H1 (cell line): ENCODE results near the gene FBLIM1. TPM values are rescaled to one million over a fixed set of nuclear protein-coding genes. Genes with fewer than 3 reads are reported as not detected.

Source experiments
- CTCF ChIA-PET: fragments of 300-600 bp; sonication (Branson Sonifier 250); formaldehyde crosslinking; loops from one replicate; lab custom pipeline; 2021; ENCODE audit not compliant: partially characterized antibody; lab: Charles Lee
- POLR2A ChIA-PET: fragments of 300-600 bp; sonication (Branson Sonifier 250); formaldehyde crosslinking; loops from one replicate; lab custom pipeline; 2021; ENCODE audit warnings: inconsistent platforms; ENCODE audit not compliant: partially characterized antibody; lab: Charles Lee
- DNase-seq, 2 experiments: peaks; one replicate each; pipeline versions ENCODE4 v3.0.0 to v3.0.0-alpha.2; 2010 to 2022; ENCODE audit warnings: low spot score in 2 of 2, low read depth in 1 of 2, mixed read lengths in 1 of 2
- FAIRE-seq: peaks from 2 replicates; lab custom pipeline; 2011; peaks lifted over from hg19 to GRCh38; lab: Jason Lieb, UNC
- H2AFZ ChIP-seq: 2 replicates; pipeline ENCODE4 v1.8.1; 2012; ENCODE audit warnings: low read length, inconsistent platforms
- H2AK5ac ChIP-seq: 2 replicates; pipeline ENCODE4 v1.6.1; 2013; ENCODE audit warnings: low read depth, low read length
- H2BK120ac ChIP-seq: replicated peaks from 2 replicates; pipeline ENCODE3; 2013; ENCODE audit warnings: low read depth, low read length, inconsistent platforms
- H2BK12ac ChIP-seq: 2 replicates; pipeline ENCODE4 v1.6.1; 2013; ENCODE audit warnings: low read depth, low read length
- H2BK15ac ChIP-seq: 2 replicates; pipeline ENCODE4 v1.6.1; 2013; ENCODE audit warnings: low read length
- H2BK20ac ChIP-seq: 2 replicates; pipeline ENCODE4 v1.6.1; 2013; ENCODE audit warnings: low read length
- H2BK5ac ChIP-seq: 2 replicates; pipeline ENCODE4 v1.6.1; 2013; ENCODE audit warnings: low read depth, low read length
- H3K14ac ChIP-seq: 2 replicates; pipeline ENCODE4 v1.6.1; 2013; ENCODE audit warnings: inconsistent platforms; ENCODE audit not compliant: insufficient read length
- H3K18ac ChIP-seq: 2 replicates; pipeline ENCODE4 v1.6.1; 2013; ENCODE audit warnings: low read length; ENCODE audit errors: extremely low read depth
- H3K23ac ChIP-seq: 2 replicates; pipeline ENCODE4 v1.6.1; 2013; ENCODE audit warnings: inconsistent platforms; ENCODE audit not compliant: insufficient read length
- H3K23me2 ChIP-seq: 2 replicates; pipeline ENCODE4 v1.6.1; 2013; ENCODE audit warnings: low read depth, low read length
- H3K27ac ChIP-seq: 2 replicates; pipeline ENCODE4 v1.6.1; 2011; ENCODE audit warnings: low read depth, low read length, inconsistent platforms
- H3K27me3 ChIP-seq, 4 experiments: replicated peaks in 1 of 4; 1 replicate in 1 of 4; 2 replicates in 3 of 4; pipeline versions ENCODE4 v1.6.1 to v1.8.1; 2011 to 2013; ENCODE audit warnings: low read length in 3 of 4, mild to moderate bottlenecking in 3 of 4, inconsistent platforms in 2 of 4, mixed read lengths in 2 of 4, moderate library complexity in 1 of 4; ENCODE audit not compliant: control insufficient read depth in 3 of 4, insufficient read depth in 3 of 4; ENCODE audit errors: extremely low read depth in 1 of 4
- H3K36me3 ChIP-seq, 4 experiments: 2 replicates each; pipeline versions ENCODE4 v1.6.1 to v1.8.1; 2011 to 2013; ENCODE audit warnings: mild to moderate bottlenecking in 4 of 4, low read length in 3 of 4, moderate library complexity in 2 of 4, control low read depth in 1 of 4, inconsistent platforms in 1 of 4; ENCODE audit not compliant: insufficient read depth in 4 of 4, control insufficient read depth in 2 of 4
- H3K4ac ChIP-seq: replicated peaks from 2 replicates; pipeline ENCODE3; 2013; ENCODE audit warnings: low read length, low read depth, mixed read lengths, inconsistent platforms; ENCODE audit not compliant: insufficient read length
- H3K4me1 ChIP-seq, 4 experiments: replicated peaks in 1 of 4; 1 replicate in 1 of 4; 2 replicates in 3 of 4; pipeline versions ENCODE4 v1.6.1 to v1.8.1; 2011 to 2013; ENCODE audit warnings: low read length in 3 of 4, inconsistent platforms in 2 of 4, mixed read lengths in 1 of 4; ENCODE audit not compliant: insufficient read depth in 4 of 4, control insufficient read depth in 3 of 4
- H3K4me2 ChIP-seq, 2 experiments: 2 replicates each; pipeline versions ENCODE4 v1.6.1 to v1.8.1; 2011 to 2013; ENCODE audit warnings: low read depth in 2 of 2, low read length in 2 of 2, control low read depth in 1 of 2, inconsistent platforms in 1 of 2, mild to moderate bottlenecking in 1 of 2; ENCODE audit not compliant: insufficient read depth in 1 of 2
- H3K4me3 ChIP-seq, 4 experiments: fragments of 200-600, 300-600 bp in 1 of 4; sonication (generic), shearing (Covaris generic), sonication (Bioruptor Twin) in 1 of 4; 2 replicates each; pipeline versions ENCODE4 v1.5.1 to v1.8.1; 2011 to 2016; ENCODE audit warnings: low read length in 4 of 4, low read depth in 3 of 4, control low read depth in 2 of 4, inconsistent platforms in 2 of 4, mild to moderate bottlenecking in 2 of 4, mixed read lengths in 1 of 4, moderate library complexity in 1 of 4; ENCODE audit not compliant: insufficient read depth in 2 of 4; ENCODE audit errors: extremely low read depth in 1 of 4
- H3K56ac ChIP-seq: replicated peaks from 2 replicates; pipeline ENCODE3; 2013; ENCODE audit warnings: low read depth, mild to moderate bottlenecking, mixed read lengths, low read length, inconsistent platforms; ENCODE audit not compliant: insufficient read length
- H3K79me1 ChIP-seq: 2 replicates; pipeline ENCODE4 v1.6.1; 2013; ENCODE audit warnings: low read depth, low read length, control low read depth
- H3K79me2 ChIP-seq, 2 experiments: 2 replicates each; pipeline versions ENCODE4 v1.6.1 to v1.8.1; 2012 to 2013; ENCODE audit warnings: low read length in 2 of 2, mild to moderate bottlenecking in 2 of 2, inconsistent platforms in 1 of 2; ENCODE audit not compliant: insufficient read depth in 2 of 2, control insufficient read depth in 1 of 2
- H3K9ac ChIP-seq, 4 experiments: replicated peaks in 1 of 4; 1 replicate in 1 of 4; 2 replicates in 3 of 4; pipeline versions ENCODE4 v1.6.1 to v1.8.1; 2011 to 2013; ENCODE audit warnings: low read depth in 3 of 4, low read length in 3 of 4, control low read depth in 2 of 4, mild to moderate bottlenecking in 2 of 4, moderate library complexity in 2 of 4, inconsistent platforms in 1 of 4; ENCODE audit errors: extremely low read depth in 1 of 4
- H3K9me3 ChIP-seq, 2 experiments: 2 replicates each; pipeline versions ENCODE4 v1.6.1 to v1.8.1; 2012 to 2013; ENCODE audit warnings: mild to moderate bottlenecking in 2 of 2, moderate library complexity in 2 of 2, control low read depth in 1 of 2, inconsistent platforms in 1 of 2, low read depth in 1 of 2, low read length in 1 of 2, mixed read lengths in 1 of 2; ENCODE audit not compliant: insufficient read depth in 2 of 2
- H4K20me1 ChIP-seq, 2 experiments: replicated peaks in 1 of 2; 2 replicates each; pipeline versions ENCODE3 to v1.8.1; 2011 to 2013; ENCODE audit warnings: inconsistent platforms in 2 of 2, low read length in 2 of 2, mild to moderate bottlenecking in 1 of 2; ENCODE audit not compliant: insufficient read depth in 2 of 2, control insufficient read depth in 1 of 2
- H4K5ac ChIP-seq: 2 replicates; pipeline ENCODE4 v1.6.1; 2013; ENCODE audit warnings: low read length, low read depth, mixed read lengths, inconsistent platforms; ENCODE audit not compliant: insufficient read length
- H4K8ac ChIP-seq: 2 replicates; pipeline ENCODE4 v1.8.0; 2013; ENCODE audit warnings: mild to moderate bottlenecking, moderate library complexity, low read length, inconsistent platforms; ENCODE audit not compliant: insufficient read depth; ENCODE audit errors: extremely low read depth
- H4K91ac ChIP-seq: replicated peaks from 2 replicates; pipeline ENCODE3; 2013; ENCODE audit warnings: low read length, mixed read lengths, inconsistent platforms; ENCODE audit not compliant: insufficient read length
- CBX5 ChIP-seq: fragments of 300-800, 300-1000 bp; sonication (generic); IDR thresholded peaks from 2 replicates; pipeline ENCODE4 v1.7.1; 2016; ENCODE audit warnings: antibody characterized with exemption, low read length, low read depth
- KDM1A ChIP-seq: fragments of 200-600, 300-600 bp; sonication (generic); IDR thresholded peaks from 2 replicates; pipeline ENCODE4 v1.7.1; 2016; ENCODE audit warnings: mild to moderate bottlenecking, low read length, borderline replicate concordance
- POLR2A ChIP-seq, 2 experiments: IDR thresholded peaks; 1 replicate in 1 of 2; 2 replicates in 1 of 2; pipeline ENCODE4 v1.6.1; 2011; ENCODE audit warnings: low read depth in 2 of 2, low read length in 2 of 2, mild to moderate bottlenecking in 2 of 2; ENCODE audit errors: control extremely low read depth in 1 of 2
- SIRT6 ChIP-seq: IDR thresholded peaks from one replicate; pipeline ENCODE4 v1.7.1; 2012; ENCODE audit warnings: low read length, inconsistent platforms
- SUZ12 ChIP-seq: fragments of 200-600 bp; sonication (generic); IDR thresholded peaks from 2 replicates; pipeline ENCODE4 v1.6.1; 2012; ENCODE audit warnings: mild to moderate bottlenecking, inconsistent platforms, low read length, moderate library complexity, mixed read lengths
- TAF7 ChIP-seq: optimal IDR thresholded peaks from 2 replicates; pipeline ENCODE3; 2011; ENCODE audit warnings: low read depth, mild to moderate bottlenecking, inconsistent platforms, low read length, moderate library complexity, borderline replicate concordance
- WGBS, 2 experiments: shearing (Covaris generic) in 1 of 2; methylation state at CpG; one replicate each; pipeline versions ENCODE4 v1.1.6 to v1.1.7; 2013 to 2015; ENCODE audit warnings: low lambda C conversion rate in 2 of 2, mixed read lengths in 2 of 2, inconsistent platforms in 1 of 2, low coverage in 1 of 2, missing lambda C conversion rate in 1 of 2; ENCODE audit not compliant: insufficient replicate concordance in 2 of 2, insufficient coverage in 1 of 2, insufficient read length in 1 of 2; ENCODE audit errors: extremely low coverage in 1 of 2, missing lambda C conversion rate in 1 of 2; 5-methylcytosine and 5-hydroxymethylcytosine counted together
- polyA plus RNA-seq, 7 experiments: library from polyadenylated mRNA; depleted of rRNA in 3 of 7; stranded (reverse) in 5 of 7; unstranded in 2 of 7; fragments of >200 nt in 5 of 7; fragments of 200-250 nt in 2 of 7; gene quantifications; 1 replicate in 5 of 7; 2 replicates in 1 of 7; 4 replicates in 1 of 7; pipeline versions ENCODE4 v1.2.1 to v1.2.3, GENCODE V29; 2011 to 2013; ENCODE audit warnings: missing spikeins in 2 of 7, mixed read lengths in 2 of 7
- total RNA-seq: library from RNA; stranded (reverse); fragmentation: NEBNext Ultra II Directional; extraction: Animal tissue kit (Norgen Biotek cat#: 25700); gene quantifications from 2 replicates; pipeline ENCODE4 v1.2.1, GENCODE V29; 2021
- TF ChIP-seq, protein P1 (sequence below): IDR thresholded peaks from 2 replicates; pipeline ENCODE4 v1.6.1; 2012; ENCODE audit warnings: low read length, inconsistent platforms
- TF ChIP-seq, protein P2 (sequence below): IDR thresholded peaks from 2 replicates; pipeline ENCODE4 v1.6.1; 2011; ENCODE audit warnings: low read length, improper control_type of control experiment

FBLIM1 gene
- total and polyA plus RNA-seq, 2 of the 8 experiments (the other 6 are each of a cell fraction or from before 2014, with no cell fraction given), result 66.6 to 66.7 TPM

GRCh38 chr1:15761366-15762128 is 3.0 kb downstream of the FBLIM1 start:
- no peak overlapping the region for H2AK5ac ChIP-seq
- H3K79me1 ChIP-seq, result peaks cover 18% of the 10 kb centered on the region
- ChIA-PET CTCF (interaction anchor here (1.4 to 2.7 kb wide), 7 partner anchors 9 to 31 kb away, joined by 3 to 13 read pairs (median 5); no protein-coding TSS in a partner anchor), POLR2A (interaction anchor here (0.6 to 2.8 kb wide), 9 partner anchors 10 to 215 kb away, joined by 3 to 17 read pairs (median 4); partner anchors contain the start of gene ZBTB17)
- H2BK20ac ChIP-seq, result 0 out of 2 replicates have a peak overlapping the region, but pooled peaks have one; percentile 52
- no peak overlapping the region for H2AFZ ChIP-seq
- H3K18ac ChIP-seq, result no peak overlapping the region
- H3K4ac ChIP-seq, result no peak overlapping the region
- H3K4me2 ChIP-seq, result peak overlapping the region; percentile 46 to 80; a peak in 2 of 4 replicates
- FAIRE-seq (peak; percentile 36), DNase-seq (no peak)
- no peak overlapping the region for H4K8ac ChIP-seq
- 92% methylated on average over 8 of the region's 8 CpGs; no CpG with 5 or more reads in 1 of the 2 experiments for WGBS, 2 experiments
- peaks cover 0 to 49% of the 10 kb centered on the region in 2 experiments; a peak in 2 of 4 replicates for H3K79me2 ChIP-seq
- 0 out of 2 replicates have a peak overlapping the region, but pooled peaks have one; percentile 51 for H2BK12ac ChIP-seq
- H3K9ac ChIP-seq, result no peak overlapping the region; a peak in 2 of 7 replicates
- H2BK15ac ChIP-seq, result peak overlapping the region; percentile 53; the same call in 1 of the 2 replicates
- no peak overlapping the region for H3K14ac ChIP-seq
- no peak overlapping the region for H4K91ac ChIP-seq
- no peak overlapping the region for H3K23ac ChIP-seq
- peaks cover 6 to 25% (median 21%) of the 10 kb centered on the region in 4 experiments for H3K4me1 ChIP-seq
- H2BK120ac ChIP-seq, result no peak overlapping the region
- H3K56ac ChIP-seq, result no peak overlapping the region
- H3K27ac ChIP-seq, result no peak overlapping the region
- H4K20me1 ChIP-seq, result peaks cover 10 to 19% of the 10 kb centered on the region in 2 experiments
- H3K9me3 ChIP-seq, result no peaks in the 10 kb centered on the region
- H3K36me3 ChIP-seq, result peaks cover 9 to 24% (median 12%) of the 10 kb centered on the region in 4 experiments; a peak in 6 of 8 replicates
- H3K4me3 ChIP-seq, result no peak overlapping the region
- H3K23me2 ChIP-seq, result peaks cover 9% of the 10 kb centered on the region; the same call in 1 of the 2 replicates
- H4K5ac ChIP-seq, result no peak overlapping the region
- no peaks in the 10 kb centered on the region for H3K27me3 ChIP-seq
- H2BK5ac ChIP-seq, result peak overlapping the region; percentile 81; the same call in 1 of the 2 replicates
- TF ChIP-seq, protein P1, sequence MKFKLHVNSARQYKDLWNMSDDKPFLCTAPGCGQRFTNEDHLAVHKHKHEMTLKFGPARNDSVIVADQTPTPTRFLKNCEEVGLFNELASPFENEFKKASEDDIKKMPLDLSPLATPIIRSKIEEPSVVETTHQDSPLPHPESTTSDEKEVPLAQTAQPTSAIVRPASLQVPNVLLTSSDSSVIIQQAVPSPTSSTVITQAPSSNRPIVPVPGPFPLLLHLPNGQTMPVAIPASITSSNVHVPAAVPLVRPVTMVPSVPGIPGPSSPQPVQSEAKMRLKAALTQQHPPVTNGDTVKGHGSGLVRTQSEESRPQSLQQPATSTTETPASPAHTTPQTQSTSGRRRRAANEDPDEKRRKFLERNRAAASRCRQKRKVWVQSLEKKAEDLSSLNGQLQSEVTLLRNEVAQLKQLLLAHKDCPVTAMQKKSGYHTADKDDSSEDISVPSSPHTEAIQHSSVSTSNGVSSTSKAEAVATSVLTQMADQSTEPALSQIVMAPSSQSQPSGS, result no peak
- TF ChIP-seq KDM1A (no peak), SUZ12 (no peak), TAF7 (no peak), POLR2A (IDR thresholded peaks at IDR 0.05; ENCODE audit: control extremely low read depth in 1 of 2, low read depth in 2 of 2, low read length in 2 of 2) (no peak), SIRT6 (no peak), CBX5 (no peak)
- TF ChIP-seq, protein P2, sequence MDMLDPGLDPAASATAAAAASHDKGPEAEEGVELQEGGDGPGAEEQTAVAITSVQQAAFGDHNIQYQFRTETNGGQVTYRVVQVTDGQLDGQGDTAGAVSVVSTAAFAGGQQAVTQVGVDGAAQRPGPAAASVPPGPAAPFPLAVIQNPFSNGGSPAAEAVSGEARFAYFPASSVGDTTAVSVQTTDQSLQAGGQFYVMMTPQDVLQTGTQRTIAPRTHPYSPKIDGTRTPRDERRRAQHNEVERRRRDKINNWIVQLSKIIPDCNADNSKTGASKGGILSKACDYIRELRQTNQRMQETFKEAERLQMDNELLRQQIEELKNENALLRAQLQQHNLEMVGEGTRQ, result no peak
